Measurements from ENCODE around the gene TGFBR3.

The TGFBR3 gene

DNA sequence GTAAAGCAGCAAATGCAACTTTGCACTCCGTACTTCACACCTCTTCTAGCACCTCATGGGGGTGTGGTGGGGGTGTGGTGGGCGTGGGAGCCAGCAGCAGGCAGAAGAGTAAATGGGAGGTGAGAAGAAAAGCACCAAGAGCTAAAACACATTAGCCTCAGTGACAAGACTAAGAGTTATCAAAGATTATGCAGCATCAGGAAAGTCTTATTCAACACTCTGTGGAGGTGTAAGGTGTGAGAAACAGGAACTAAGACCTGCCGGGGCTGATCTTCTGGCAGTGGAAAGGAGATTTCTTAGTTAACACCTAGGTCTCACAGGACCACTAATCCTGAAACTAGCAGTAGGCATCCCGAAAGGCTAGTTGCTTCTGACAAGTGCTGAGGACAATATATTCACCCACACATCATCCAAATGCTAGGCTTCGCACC, 9.9 kb downstream of the TGFBR3 start:
- no peaks in the 10 kb centered on the region for H4K20me1 ChIP-seq (ENCODE audit: low read depth, low read length)
- H3K9ac ChIP-seq (ENCODE audit: low read length) = no peak overlapping the region
- no peaks in the 10 kb centered on the region for H3K36me3 ChIP-seq (ENCODE audit: low read length)
- TF ChIP-seq EZH2phosphoT487 (conservative IDR thresholded peaks at IDR 0.05; ENCODE audit: low read length) (no peak), CTCF (IDR thresholded peaks at IDR 0.05; ENCODE audit: insufficient read depth, low read length, poor library complexity, severe bottlenecking) (no peak)
- no peak overlapping the region for H2AFZ ChIP-seq (ENCODE audit: low read depth, low read length, severe bottlenecking)
- no peak overlapping the region for H3K4me3 ChIP-seq (ENCODE audit: insufficient read depth, low read length, poor library complexity, severe bottlenecking)
- H3K79me2 ChIP-seq (ENCODE audit: insufficient read depth, low read length) = no peaks in the 10 kb centered on the region
- no peaks in the 10 kb centered on the region for H3K9me2 ChIP-seq (replicated peaks; ENCODE audit: insufficient read depth, low read length)
- no peak overlapping the region for H3K27ac ChIP-seq (ENCODE audit: low read depth, low read length)
- H3K27me3 ChIP-seq (ENCODE audit: low read length) = no peaks in the 10 kb centered on the region
- no peak overlapping the region for H3K4me2 ChIP-seq (ENCODE audit: low read depth, low read length, poor library complexity, severe bottlenecking)
- no peaks in the 10 kb centered on the region for H3K9me3 ChIP-seq (ENCODE audit: insufficient read depth, low read length)
- no peaks in the 10 kb centered on the region for H3F3A ChIP-seq (ENCODE audit: insufficient read depth)

- Histone ChIP-seq H3K4me2 (ENCODE audit: low read depth, low read length, poor library complexity, severe bottlenecking) (no peak overlapping the region), H3K36me3 (ENCODE audit: low read length) (no peaks in the 10 kb centered on the region), H3K79me2 (ENCODE audit: insufficient read depth, low read length) (no peaks in the 10 kb centered on the region), H3K27ac (ENCODE audit: low read depth, low read length) (no peak overlapping the region), H2AFZ (ENCODE audit: low read depth, low read length, severe bottlenecking) (no peak overlapping the region), H3K4me3 (ENCODE audit: insufficient read depth, low read length, poor library complexity, severe bottlenecking) (no peak overlapping the region), H3F3A (ENCODE audit: insufficient read depth) (no peaks in the 10 kb centered on the region), H3K9ac (ENCODE audit: low read length) (no peak overlapping the region), H3K9me2 (replicated peaks; ENCODE audit: insufficient read depth, low read length) (no peaks in the 10 kb centered on the region), H3K27me3 (ENCODE audit: low read length) (no peaks in the 10 kb centered on the region), H4K20me1 (ENCODE audit: low read depth, low read length) (no peaks in the 10 kb centered on the region), H3K9me3 (ENCODE audit: insufficient read depth, low read length) (no peaks in the 10 kb centered on the region)
- TF ChIP-seq CTCF (IDR thresholded peaks at IDR 0.05; ENCODE audit: insufficient read depth, low read length, poor library complexity, severe bottlenecking) = no peak
- no peak for TF ChIP-seq EZH2phosphoT487 (conservative IDR thresholded peaks at IDR 0.05; ENCODE audit: low read length)
Measured at GRCh38 chr1:91874167-91874566, 11.8 kb downstream of the TGFBR3 start.

DNA sequence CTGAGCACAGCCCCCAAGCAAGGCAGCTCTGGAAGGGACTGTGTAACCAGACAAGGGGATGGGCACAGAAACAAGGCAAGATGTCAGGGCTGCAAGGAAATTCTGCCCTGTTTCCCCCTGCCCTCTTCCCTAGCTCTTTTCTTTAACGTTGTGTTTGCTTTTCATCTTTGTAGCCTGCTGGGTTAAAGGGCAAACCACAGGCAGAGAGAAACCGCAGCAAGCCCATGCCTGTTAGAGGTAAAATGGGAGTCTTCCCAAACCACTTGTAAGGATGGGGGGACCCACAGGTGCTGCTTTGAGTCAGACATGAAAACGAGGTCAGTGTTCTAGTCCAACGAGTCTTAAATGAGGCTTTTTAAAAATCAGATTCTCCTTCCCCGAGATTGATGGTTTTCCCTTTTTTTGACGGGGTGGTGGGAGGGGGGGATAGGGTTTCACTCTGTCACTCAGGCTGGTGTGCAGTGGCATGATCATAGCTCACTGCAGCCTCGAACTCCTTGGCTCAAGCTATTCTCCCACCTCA, 13.3 kb downstream of the TGFBR3 start:
- no peaks in the 10 kb centered on the region for H4K20me1 ChIP-seq (ENCODE audit: low read depth, low read length)
- TF ChIP-seq CTCF (IDR thresholded peaks at IDR 0.05; ENCODE audit: insufficient read depth, low read length, poor library complexity, severe bottlenecking) = no peak
- no peak for TF ChIP-seq EZH2phosphoT487 (conservative IDR thresholded peaks at IDR 0.05; ENCODE audit: low read length)
- H2AFZ ChIP-seq (ENCODE audit: low read depth, low read length, severe bottlenecking) = no peak overlapping the region
- no peak overlapping the region for H3K27ac ChIP-seq (ENCODE audit: low read depth, low read length)
- no peaks in the 10 kb centered on the region for H3K9me2 ChIP-seq (replicated peaks; ENCODE audit: insufficient read depth, low read length)
- H3K4me2 ChIP-seq (ENCODE audit: low read depth, low read length, poor library complexity, severe bottlenecking) = no peak overlapping the region
- no peaks in the 10 kb centered on the region for H3K27me3 ChIP-seq (ENCODE audit: low read length)
- H3K36me3 ChIP-seq (ENCODE audit: low read length) = no peaks in the 10 kb centered on the region
- no peaks in the 10 kb centered on the region for H3F3A ChIP-seq (ENCODE audit: insufficient read depth)
- no peaks in the 10 kb centered on the region for H3K79me2 ChIP-seq (ENCODE audit: insufficient read depth, low read length)
- H3K4me3 ChIP-seq (ENCODE audit: insufficient read depth, low read length, poor library complexity, severe bottlenecking) = no peak overlapping the region
- H3K9me3 ChIP-seq (ENCODE audit: insufficient read depth, low read length) = no peaks in the 10 kb centered on the region
- H3K9ac ChIP-seq (ENCODE audit: low read length) = no peak overlapping the region
